GM10847 (cell line): Measurements from ENCODE around the gene MRGPRF.

Source experiments
- POLR2A ChIP-seq: IDR thresholded peaks from 2 replicates; pipeline ENCODE4 v1.6.1; 2011; ENCODE audit not compliant: insufficient read length; ENCODE audit errors: extremely low read depth

Gene MRGPRF

GRCh38 chr11:68992743-68993255 lies 20.2 kb downstream of the MRGPRF start:
- TF ChIP-seq POLR2A, result no peak

DNA sequence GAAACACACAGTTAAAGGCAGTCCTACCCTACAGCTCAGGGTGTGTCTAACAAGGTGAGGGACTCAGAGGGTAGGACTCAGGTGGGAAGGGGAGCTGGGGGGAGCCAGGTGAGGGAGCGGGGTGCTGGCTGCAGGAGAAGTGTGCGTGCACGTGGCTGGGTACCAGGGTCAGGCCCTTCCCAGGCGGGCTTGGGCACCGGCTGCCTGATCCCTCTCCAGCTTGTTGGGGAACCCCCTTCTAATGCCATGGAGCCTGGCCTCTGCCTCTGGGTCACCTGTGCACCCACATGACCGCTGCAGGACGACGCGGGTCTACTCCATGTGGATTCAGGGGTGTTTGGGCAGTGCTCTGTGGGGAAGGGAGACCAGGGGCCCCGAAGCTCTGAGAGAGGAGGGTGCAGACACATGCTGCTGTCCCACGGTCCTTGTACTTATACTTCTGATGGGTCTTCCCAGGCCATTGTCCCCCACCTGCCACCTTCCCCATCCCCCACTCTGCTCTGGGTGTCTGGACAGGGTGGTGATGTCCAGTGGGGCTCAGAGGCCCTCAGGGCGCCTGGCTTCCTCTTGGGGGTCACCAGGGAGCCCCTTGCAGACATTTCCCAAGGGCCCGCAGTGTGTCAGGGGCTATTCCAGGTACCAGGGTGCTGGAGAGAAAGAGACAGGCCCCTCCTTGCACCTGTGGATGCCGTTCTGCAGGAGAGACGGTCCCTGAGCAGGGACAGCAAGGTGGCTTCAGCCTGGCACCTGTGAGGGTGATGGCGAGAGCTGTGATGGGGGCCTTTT lies 21.9 kb downstream of the MRGPRF start:
- no peak for TF ChIP-seq POLR2A

DNA sequence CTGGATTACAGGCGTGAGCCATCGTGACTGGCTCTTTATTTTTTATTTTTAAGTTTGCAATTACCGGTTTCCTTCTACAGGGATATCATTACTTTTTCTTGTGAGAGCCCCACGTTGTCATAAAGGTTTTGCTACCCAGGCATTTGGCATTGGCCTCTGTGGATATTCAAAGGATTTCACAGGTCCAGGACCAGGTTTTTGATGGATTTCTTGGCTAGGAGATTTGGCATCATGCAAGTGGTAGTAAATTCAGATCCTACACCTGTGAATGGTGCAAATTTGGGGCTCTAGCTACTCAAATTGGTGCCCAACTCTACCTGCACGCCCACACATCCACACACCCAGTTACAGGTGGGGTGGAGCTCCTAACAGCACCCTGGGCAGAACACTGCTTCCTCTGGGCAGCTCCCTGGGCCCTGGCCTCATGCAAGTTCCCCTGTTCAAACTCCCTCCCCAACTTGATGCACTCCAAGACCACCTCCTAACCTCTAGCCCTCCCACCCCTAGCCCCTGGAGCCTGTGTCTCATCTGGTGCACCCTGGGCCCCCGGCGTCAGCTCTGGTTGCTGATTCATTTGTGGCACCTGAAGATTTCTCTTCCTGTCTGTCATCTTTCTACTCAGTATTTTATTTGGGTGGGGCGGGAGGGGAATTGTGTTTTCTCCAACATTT lies 23.0 kb downstream of the MRGPRF start:
- no peak for TF ChIP-seq POLR2A

DNA sequence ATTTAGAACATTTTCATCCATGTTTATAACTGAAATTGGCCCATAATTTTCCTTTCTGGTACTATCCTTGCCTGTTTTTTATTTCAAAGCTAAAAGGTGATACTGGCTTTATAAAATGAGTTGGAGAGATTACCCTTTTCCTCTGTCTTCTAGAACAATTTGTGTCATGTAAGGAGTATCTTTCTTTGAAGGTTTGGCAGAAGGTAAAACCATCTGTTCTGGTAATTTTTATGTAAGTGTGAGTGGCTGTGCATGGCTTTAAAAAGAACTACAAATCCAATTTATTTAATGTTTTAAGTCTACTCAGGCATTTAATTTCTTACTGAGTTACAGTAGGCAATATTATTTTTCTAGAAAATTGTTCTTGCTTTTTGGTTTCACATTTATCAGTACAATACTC lies 24.6 kb downstream of the MRGPRF start:
- TF ChIP-seq POLR2A, result no peak

DNA sequence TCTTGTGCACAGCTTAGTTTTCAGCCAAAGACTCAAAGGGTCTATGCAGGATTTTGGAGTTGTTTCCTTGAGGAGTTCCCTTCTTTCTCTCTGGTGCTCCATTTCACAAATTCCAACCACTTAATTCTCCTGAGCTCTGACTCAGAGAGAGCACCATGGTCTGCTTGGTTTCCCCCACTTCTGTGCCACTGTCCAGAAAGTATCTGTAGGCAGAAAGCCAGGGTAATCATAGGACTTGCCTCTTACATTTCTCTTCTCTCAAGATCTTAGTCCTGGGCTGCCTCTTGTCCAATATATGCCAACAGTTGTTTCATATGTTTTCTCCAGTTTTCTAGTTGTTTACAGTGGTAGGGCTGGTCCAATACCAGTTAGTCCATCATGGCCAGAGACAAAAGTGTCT lies 25.8 kb downstream of the MRGPRF start:
- no peak for TF ChIP-seq POLR2A

DNA sequence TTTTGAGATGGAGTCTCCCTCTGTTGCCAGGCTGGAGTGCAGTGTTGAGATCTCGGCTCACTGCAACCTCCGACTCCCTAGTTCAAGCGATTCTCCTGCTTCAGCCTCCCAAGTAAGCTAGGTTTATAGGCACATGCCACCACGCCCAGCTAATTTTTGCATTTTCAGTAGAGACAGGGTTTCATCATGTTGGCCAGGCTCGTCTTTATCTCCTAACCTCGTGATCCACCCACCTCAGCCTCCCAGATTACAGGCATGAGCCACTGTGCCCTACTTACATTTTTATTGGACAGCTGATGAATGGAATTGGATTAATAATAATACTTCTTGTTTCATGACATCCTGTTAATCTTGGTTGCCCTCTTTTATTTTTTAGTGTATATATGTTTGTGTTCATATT lies 29.2 kb downstream of the MRGPRF start:
- TF ChIP-seq POLR2A, result no peak

DNA sequence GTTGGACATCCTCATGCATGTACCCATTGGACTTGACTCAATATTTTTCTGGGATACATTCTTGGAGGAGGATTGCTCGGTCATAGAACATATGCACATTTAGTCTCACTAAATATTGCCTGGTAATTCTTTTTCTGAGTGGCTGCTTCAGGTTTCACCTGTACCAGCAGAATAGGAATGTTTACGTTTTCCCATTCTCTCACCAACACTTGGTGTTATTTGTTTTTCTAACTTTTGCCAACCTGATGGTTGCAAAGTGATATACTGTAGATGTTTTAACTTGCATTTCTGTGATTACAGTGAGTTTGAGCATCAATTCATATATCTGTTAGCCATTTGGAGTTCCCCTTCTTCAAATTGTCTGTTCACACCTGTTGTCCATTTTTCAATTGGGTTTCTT lies 30.9 kb downstream of the MRGPRF start:
- no peak for TF ChIP-seq POLR2A

DNA sequence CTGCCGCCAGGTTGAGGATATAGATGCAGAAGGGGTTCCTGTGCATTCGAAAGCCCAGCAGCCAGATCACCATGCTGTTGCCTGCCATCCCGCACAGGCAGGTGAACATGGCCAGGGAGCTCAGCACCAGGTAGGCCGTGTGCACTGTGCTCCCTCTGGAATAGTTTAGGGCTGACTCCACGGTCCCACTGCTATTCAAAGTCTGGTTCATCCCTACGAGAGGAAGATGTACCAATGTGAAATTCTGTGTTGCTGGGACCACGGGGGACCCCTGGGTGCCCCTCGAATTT lies 32.3 kb downstream of the MRGPRF start, which contains the start of gene MRGPRD:
TSS of gene MRGPRD (minus strand) at position 211 of the 290 bp plus-strand sequence. CDS start at position 211, 0 bp downstream.
- no peak for TF ChIP-seq POLR2A

DNA sequence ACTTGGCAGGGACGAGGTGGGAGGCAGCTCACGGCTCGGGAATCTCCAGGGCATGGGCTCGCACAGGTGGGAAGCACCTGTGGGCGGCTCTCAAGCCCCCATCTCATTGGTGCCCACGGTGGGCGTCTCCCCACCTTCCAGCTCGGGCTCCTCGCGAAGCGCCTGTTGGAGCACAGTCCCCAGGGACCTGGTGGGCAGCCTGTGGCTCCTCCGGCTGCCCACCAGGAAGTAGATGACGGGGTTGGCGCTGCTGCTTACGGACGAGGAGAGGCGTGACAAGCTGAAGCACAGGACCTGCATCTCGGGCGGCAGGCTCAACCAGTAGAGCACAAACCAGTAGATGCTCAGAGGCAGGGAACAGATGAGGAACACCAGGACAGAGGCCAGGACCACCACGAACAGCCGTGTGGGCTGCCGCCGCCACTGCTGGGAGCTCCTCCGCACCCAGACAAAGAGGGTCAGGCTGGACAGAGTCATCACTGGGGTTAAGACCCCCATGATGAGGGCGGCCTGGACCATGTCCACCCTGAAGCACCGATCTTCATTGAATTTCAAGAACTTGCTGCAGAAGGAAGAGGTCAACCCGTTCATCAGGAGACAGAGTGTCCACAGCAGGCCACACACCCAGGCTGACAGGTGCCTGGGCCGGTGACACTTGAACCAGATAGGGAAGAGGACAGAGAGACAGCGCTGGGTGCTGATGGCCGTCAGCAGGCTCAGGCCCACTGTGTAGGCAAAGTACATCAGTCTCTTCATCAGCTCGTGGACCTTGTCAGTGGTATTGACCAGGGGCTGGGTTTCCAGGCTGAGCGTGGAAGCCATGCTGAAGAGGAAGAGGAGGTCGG lies 32.9 kb downstream of the MRGPRF start:
- no peak for TF ChIP-seq POLR2A

GRCh38 chr11:68978931-68979594 lies 34.0 kb downstream of the MRGPRF start:
- no peak for TF ChIP-seq POLR2A

DNA sequence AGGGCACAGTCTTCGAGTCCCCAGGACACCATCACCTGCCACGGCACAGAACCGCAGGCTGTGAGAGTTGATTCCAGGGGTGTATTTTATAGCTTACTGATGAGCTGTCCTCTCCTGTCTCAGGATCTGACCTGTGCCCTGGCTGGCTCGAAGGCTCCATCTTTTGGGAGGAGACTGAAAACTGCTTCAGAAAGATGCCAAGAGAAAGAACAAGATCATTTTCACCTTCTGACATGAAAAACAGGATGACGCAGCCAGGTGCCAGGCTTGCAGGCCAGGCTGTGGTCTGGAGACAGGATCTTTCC lies 34.5 kb downstream of the MRGPRF start:
- no peak for TF ChIP-seq POLR2A

DNA sequence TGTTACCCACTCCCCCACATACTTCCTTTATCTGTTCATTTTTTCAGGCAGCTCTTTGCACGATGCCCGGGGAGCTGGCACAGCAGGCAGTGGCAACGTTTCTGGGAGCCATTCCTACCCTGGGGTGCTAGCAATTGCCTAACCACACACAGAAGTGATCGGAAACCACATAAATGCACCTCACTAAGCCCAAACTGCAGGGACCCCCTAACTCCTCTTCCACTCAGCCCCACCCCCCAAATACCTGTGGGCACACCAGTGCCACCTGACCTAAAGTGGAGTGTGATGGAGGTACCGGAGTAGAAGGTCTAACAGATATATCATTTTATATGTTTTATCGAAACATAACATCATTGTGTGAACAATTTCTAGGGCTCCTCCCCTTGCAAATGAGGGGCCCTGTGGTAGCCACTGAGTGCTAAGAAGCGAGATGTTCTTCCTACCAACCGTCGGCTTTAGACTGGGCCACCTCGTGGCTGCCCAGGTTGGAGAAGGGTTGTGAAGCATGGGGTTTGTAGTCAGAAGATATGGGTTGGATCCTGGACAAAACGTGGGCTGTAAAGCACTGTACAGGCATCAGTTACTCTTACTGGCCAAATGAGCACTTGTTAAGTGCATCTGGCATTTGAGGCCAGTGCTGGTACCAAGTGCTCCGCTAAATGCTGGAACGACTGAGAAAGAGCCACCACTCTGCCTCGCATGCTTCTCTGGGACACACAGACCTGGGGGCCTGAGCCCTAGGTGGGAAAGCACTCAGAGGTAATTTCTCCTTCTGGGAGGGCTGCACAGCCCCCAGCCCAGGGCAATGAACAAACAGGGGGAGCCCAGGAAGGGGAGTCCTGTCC lies 35.0 kb downstream of the MRGPRF start:
- TF ChIP-seq POLR2A, result no peak

GRCh38 chr11:68976563-68976962 lies 36.5 kb downstream of the MRGPRF start:
- TF ChIP-seq POLR2A, result no peak

- no peak for TF ChIP-seq POLR2A
Measured at GRCh38 chr11:68976095-68976494, 37.0 kb downstream of the MRGPRF start.
